PC-3 (cell line): ENCODE data around the gene TMEM60. TPM values are rescaled to one million over a fixed set of nuclear protein-coding genes. Genes with fewer than 3 reads are reported as not detected.

ENCODE experiments used
- ATAC-seq: fragments of 200-7000 bp; cut with Tn5 transposase; 2 replicates; pipeline ENCODE4 v1.9.1; 2020; ENCODE audit warnings: mild to moderate bottlenecking, moderate library complexity
- BruUV-seq: library from RNA; stranded (reverse); fragments of 400-500 nt; replicated peaks from 2 replicates; lab custom pipeline; 2021; lab: Mats Ljungman, UMichigan
- CTCF ChIA-PET: fragments of 300-600 bp; sonication (Branson Sonifier 250); formaldehyde crosslinking; loops from one replicate; lab custom pipeline; 2022; ENCODE audit warnings: antibody characterized with exemption; lab: Charles Lee
- POLR2A ChIA-PET: fragments of 300-600 bp; sonication (Branson Sonifier 250); formaldehyde crosslinking; loops from one replicate; lab custom pipeline; 2022; ENCODE audit warnings: antibody characterized with exemption; ENCODE audit not compliant: unreplicated experiment; lab: Charles Lee
- DNase-seq: peaks from one replicate; pipeline ENCODE4 v3.0.0-alpha.2; 2015
- H2AFZ ChIP-seq: fragments of 300-600 bp; sonication (generic); 2 replicates; pipeline ENCODE4 v1.6.0; 2016; ENCODE audit warnings: antibody characterized with exemption, low read length
- H3F3A ChIP-seq: fragments of 300-600 bp; sonication (generic); one replicate; pipeline ENCODE4 v1.6.0; 2017; ENCODE audit warnings: antibody characterized with exemption, low read length, control low read depth, mild to moderate bottlenecking; ENCODE audit not compliant: unreplicated experiment
- H3K27ac ChIP-seq: fragments of 300-600 bp; sonication (generic); 2 replicates; pipeline ENCODE4 v1.5.1; 2016; ENCODE audit warnings: mild to moderate bottlenecking, low read length
- H3K27me3 ChIP-seq: fragments of 300-600 bp; sonication (generic); 2 replicates; pipeline ENCODE4 v1.6.1; 2016; ENCODE audit warnings: low read length, mixed read lengths
- H3K36me3 ChIP-seq: fragments of 300-600 bp; sonication (generic); 2 replicates; pipeline ENCODE4 v1.6.1; 2016; ENCODE audit warnings: low read depth, mixed run types, low read length, mixed read lengths
- H3K4me1 ChIP-seq: fragments of 300-600 bp; sonication (generic); 2 replicates; pipeline ENCODE4 v1.5.1; 2016; ENCODE audit warnings: low read length; ENCODE audit not compliant: insufficient read depth
- H3K4me2 ChIP-seq: fragments of 300-600 bp; sonication (generic); 2 replicates; pipeline ENCODE4 v1.6.0; 2016; ENCODE audit warnings: low read length
- H3K4me3 ChIP-seq: fragments of 300-600 bp; sonication (generic); 2 replicates; pipeline ENCODE4 v1.5.1; 2016; ENCODE audit warnings: mild to moderate bottlenecking, low read length, mixed read lengths
- H3K79me2 ChIP-seq: fragments of 300-600 bp; sonication (generic); 2 replicates; pipeline ENCODE4 v1.6.1; 2017; ENCODE audit warnings: low read length, mixed read lengths
- H3K9ac ChIP-seq: fragments of 300-600 bp; sonication (generic); 2 replicates; pipeline ENCODE4 v1.6.0; 2016; ENCODE audit warnings: mild to moderate bottlenecking, low read length
- H3K9me2 ChIP-seq: fragments of 300-600 bp; sonication (generic); replicated peaks from 2 replicates; pipeline ENCODE4 v1.6.1; 2016; ENCODE audit warnings: mixed run types, low read length, mixed read lengths
- H3K9me3 ChIP-seq: fragments of 300-600 bp; sonication (generic); 2 replicates; pipeline ENCODE4 v1.6.1; 2016; ENCODE audit warnings: low read length, mixed read lengths
- H4K20me1 ChIP-seq: fragments of 300-600 bp; sonication (generic); 2 replicates; pipeline ENCODE4 v1.6.1; 2016; ENCODE audit warnings: low read length, mixed read lengths
- EZH2 ChIP-seq: fragments of 300-600 bp; sonication (generic); IDR thresholded peaks from one replicate; pipeline ENCODE4 v1.6.1; 2017; ENCODE audit warnings: antibody characterized with exemption, mild to moderate bottlenecking, low read length; ENCODE audit not compliant: unreplicated experiment
- EZH2phosphoT487 ChIP-seq: fragments of 300-600 bp; sonication (generic); IDR thresholded peaks from 2 replicates; pipeline ENCODE4 v1.6.1; 2018; ENCODE audit warnings: mild to moderate bottlenecking, antibody characterized with exemption, low read length, borderline replicate concordance
- intact Hi-C: fragments of 100-400 bp; cut with micrococcal nuclease; formaldehyde crosslinking; loops from 2 replicates; pipeline ENCODE4 v1.9.0; 2023
- total RNA-seq: library from RNA; depleted of rRNA; stranded (reverse); fragments of >200 nt; gene quantifications from 2 replicates; pipeline ENCODE4 v1.2.3, GENCODE V29; 2014
- TF ChIP-seq, protein P1 (sequence below): fragments of 300-600 bp; sonication (generic); conservative IDR thresholded peaks from 2 replicates; pipeline ENCODE4 v1.5.1; 2017; ENCODE audit warnings: antibody characterized with exemption, low read depth, mild to moderate bottlenecking, low read length

Gene TMEM60
- total RNA-seq, 1 experiment from 2014 or later: 8.1 TPM

DNA sequence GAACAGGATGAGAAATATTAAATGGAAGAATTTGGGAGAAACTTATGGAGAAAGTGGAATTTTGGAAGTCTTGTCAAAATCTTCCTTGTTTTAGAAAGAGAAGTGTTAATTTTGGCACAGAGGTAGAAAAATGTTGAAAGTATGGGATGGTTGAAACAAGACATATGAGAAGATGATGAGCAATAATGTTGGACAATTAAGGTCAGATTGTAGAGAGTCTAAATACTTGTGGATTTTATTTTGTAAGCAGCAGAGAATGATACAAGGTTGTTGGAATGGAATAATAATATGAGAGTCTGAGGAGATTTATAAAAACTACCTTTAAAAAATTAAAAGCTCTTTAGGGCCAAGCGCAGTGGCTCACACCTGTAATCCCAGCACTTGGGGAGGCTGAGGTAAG lies 34.9 kb upstream of the TMEM60 start:
- no TSS peak for BruUV-seq
- H3K9me3 ChIP-seq: no peaks in the 10 kb centered on the region
- H3K27ac ChIP-seq: no peak overlapping the region
- H3F3A ChIP-seq: no peaks in the 10 kb centered on the region
- H2AFZ ChIP-seq: no peak overlapping the region
- no peaks in the 10 kb centered on the region; the same call in 1 of the 2 replicates for H4K20me1 ChIP-seq
- no peak for DNase-seq
- TF ChIP-seq, protein P1, sequence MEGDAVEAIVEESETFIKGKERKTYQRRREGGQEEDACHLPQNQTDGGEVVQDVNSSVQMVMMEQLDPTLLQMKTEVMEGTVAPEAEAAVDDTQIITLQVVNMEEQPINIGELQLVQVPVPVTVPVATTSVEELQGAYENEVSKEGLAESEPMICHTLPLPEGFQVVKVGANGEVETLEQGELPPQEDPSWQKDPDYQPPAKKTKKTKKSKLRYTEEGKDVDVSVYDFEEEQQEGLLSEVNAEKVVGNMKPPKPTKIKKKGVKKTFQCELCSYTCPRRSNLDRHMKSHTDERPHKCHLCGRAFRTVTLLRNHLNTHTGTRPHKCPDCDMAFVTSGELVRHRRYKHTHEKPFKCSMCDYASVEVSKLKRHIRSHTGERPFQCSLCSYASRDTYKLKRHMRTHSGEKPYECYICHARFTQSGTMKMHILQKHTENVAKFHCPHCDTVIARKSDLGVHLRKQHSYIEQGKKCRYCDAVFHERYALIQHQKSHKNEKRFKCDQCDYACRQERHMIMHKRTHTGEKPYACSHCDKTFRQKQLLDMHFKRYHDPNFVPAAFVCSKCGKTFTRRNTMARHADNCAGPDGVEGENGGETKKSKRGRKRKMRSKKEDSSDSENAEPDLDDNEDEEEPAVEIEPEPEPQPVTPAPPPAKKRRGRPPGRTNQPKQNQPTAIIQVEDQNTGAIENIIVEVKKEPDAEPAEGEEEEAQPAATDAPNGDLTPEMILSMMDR: no peak
- TF ChIP-seq EZH2phosphoT487 (no peak), EZH2 (no peak)
- no peak overlapping the region for H3K4me2 ChIP-seq
- H3K36me3 ChIP-seq: no peaks in the 10 kb centered on the region
- POLR2A ChIA-PET: no interaction called here
- H3K4me1 ChIP-seq: peaks cover 13% of the 10 kb centered on the region; the same call in 1 of the 2 replicates
- no peaks in the 10 kb centered on the region for H3K27me3 ChIP-seq
- intact Hi-C loops: no loop called here
- H3K79me2 ChIP-seq: no peaks in the 10 kb centered on the region
- no peak overlapping the region for H3K4me3 ChIP-seq
- no peaks in the 10 kb centered on the region for H3K9me2 ChIP-seq
- CTCF ChIA-PET: no interaction called here
- H3K9ac ChIP-seq: no peak overlapping the region
- no peak for ATAC-seq

DNA sequence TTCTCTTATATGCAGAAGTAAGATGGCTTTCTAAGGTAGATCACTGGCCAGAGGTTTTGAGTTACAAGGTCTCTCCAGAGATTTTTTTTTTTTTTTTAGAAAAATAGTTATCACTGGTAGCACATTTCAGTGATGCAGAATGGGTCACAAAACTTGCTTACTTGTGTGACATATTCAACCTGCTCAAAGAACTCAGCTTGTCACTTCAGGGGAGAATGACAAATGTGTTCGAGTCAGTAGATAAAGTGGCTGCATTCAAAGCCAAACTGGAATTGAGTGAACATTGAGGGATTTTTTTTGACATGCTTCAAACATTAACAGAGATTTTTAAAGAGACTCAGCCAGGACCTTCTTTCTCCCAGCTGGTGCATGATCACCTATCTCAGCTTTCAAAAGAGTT lies 33.7 kb upstream of the TMEM60 start:
- Histone ChIP-seq H4K20me1 (no peaks in the 10 kb centered on the region; the same call in 1 of the 2 replicates), H3K36me3 (no peaks in the 10 kb centered on the region), H3K4me2 (no peak overlapping the region), H3K27ac (no peak overlapping the region), H3K27me3 (no peaks in the 10 kb centered on the region), H3K4me1 (peaks cover 8% of the 10 kb centered on the region; the same call in 1 of the 2 replicates), H3K79me2 (no peaks in the 10 kb centered on the region), H3K9me3 (no peaks in the 10 kb centered on the region), H3K9ac (no peak overlapping the region), H3F3A (no peaks in the 10 kb centered on the region), H3K4me3 (no peak overlapping the region), H2AFZ (no peak overlapping the region), H3K9me2 (no peaks in the 10 kb centered on the region)
- intact Hi-C loops: no loop called here
- ATAC-seq (no peak), DNase-seq (no peak)
- ChIA-PET CTCF (no interaction called here), POLR2A (no interaction called here)
- TF ChIP-seq EZH2phosphoT487: no peak
- TF ChIP-seq, protein P1: no peak
- TF ChIP-seq EZH2: no peak
- no TSS peak for BruUV-seq

DNA sequence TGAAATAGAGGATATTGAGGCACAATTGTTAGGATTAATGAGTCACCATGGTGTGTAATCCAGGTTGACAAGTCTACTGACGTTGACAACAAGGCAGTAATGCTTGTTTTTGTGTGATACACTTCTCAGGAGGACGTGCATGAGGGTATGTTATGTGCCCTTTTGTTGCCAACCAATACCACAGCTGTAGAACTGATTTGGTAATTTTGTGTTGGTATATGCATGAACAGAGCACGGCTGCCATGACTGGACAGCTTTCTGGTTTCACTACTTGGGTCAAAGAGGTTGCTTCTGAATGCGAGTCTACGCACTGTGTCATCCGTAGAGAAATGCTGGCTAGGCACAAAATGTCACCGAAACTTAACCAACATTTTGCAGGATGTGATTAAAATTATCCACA lies 33.2 kb upstream of the TMEM60 start:
- Histone ChIP-seq H2AFZ (no peak overlapping the region), H4K20me1 (no peaks in the 10 kb centered on the region), H3F3A (no peaks in the 10 kb centered on the region), H3K79me2 (no peaks in the 10 kb centered on the region), H3K27me3 (no peaks in the 10 kb centered on the region), H3K9ac (no peak overlapping the region), H3K9me2 (no peaks in the 10 kb centered on the region), H3K4me1 (peaks cover 7% of the 10 kb centered on the region; the same call in 1 of the 2 replicates), H3K9me3 (no peaks in the 10 kb centered on the region), H3K27ac (no peak overlapping the region), H3K4me3 (no peak overlapping the region), H3K4me2 (no peak overlapping the region), H3K36me3 (no peaks in the 10 kb centered on the region)
- POLR2A ChIA-PET: no interaction called here
- CTCF ChIA-PET: no interaction called here
- intact Hi-C loops: no loop called here
- TF ChIP-seq EZH2: no peak
- TF ChIP-seq EZH2phosphoT487: no peak
- TF ChIP-seq, protein P1: no peak
- BruUV-seq: no TSS peak
- DNase-seq (no peak), ATAC-seq (no peak)
